GM19193 (cell line): ENCODE results near the gene ITPKC.
A peak's percentile ranks its signal among the peaks of the same experiment; 100 is the strongest.

Experiments
- POLR2A ChIP-seq: IDR thresholded peaks from 4 replicates; pipeline ENCODE4 v1.6.1; 2011; ENCODE audit not compliant: insufficient read depth, insufficient read length; ENCODE audit errors: extremely low read depth

Gene ITPKC

GRCh38 chr19:40686882-40687524, 29.9 kb upstream of the ITPKC start:
- no peak for TF ChIP-seq POLR2A

GRCh38 chr19:40687525-40688016, 29.3 kb upstream of the ITPKC start:
- TF ChIP-seq POLR2A = peak; percentile 12

GRCh38 chr19:40688309-40688708, 28.6 kb upstream of the ITPKC start:
- TF ChIP-seq POLR2A = no peak

DNA sequence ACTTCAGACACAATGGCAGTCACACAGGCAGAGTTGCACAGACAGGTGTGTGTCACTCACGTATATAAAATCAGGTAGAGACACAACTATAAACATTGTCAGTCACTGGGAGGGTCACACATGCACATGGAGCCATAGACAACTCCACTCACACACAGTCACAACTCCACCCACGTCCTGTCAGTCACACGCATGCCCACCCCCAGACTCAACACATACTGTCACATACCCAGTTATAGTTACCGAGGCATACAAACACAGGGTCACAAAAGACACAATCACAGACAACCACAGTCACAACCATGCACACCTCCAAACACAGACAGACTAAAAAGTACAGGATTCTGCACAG, 27.9 kb upstream of the ITPKC start:
- TF ChIP-seq POLR2A = no peak

- TF ChIP-seq POLR2A = no peak
These were observed 27.4 kb upstream of the ITPKC start for GRCh38 chr19:40689339-40690049.

GRCh38 chr19:40690050-40690692, 26.7 kb upstream of the ITPKC start, which contains the start of gene NUMBL:
Gene NUMBL (minus strand): TSS chr19:40690651. CDS start chr19:40690483, 168 bp downstream.
- no peak for TF ChIP-seq POLR2A

DNA sequence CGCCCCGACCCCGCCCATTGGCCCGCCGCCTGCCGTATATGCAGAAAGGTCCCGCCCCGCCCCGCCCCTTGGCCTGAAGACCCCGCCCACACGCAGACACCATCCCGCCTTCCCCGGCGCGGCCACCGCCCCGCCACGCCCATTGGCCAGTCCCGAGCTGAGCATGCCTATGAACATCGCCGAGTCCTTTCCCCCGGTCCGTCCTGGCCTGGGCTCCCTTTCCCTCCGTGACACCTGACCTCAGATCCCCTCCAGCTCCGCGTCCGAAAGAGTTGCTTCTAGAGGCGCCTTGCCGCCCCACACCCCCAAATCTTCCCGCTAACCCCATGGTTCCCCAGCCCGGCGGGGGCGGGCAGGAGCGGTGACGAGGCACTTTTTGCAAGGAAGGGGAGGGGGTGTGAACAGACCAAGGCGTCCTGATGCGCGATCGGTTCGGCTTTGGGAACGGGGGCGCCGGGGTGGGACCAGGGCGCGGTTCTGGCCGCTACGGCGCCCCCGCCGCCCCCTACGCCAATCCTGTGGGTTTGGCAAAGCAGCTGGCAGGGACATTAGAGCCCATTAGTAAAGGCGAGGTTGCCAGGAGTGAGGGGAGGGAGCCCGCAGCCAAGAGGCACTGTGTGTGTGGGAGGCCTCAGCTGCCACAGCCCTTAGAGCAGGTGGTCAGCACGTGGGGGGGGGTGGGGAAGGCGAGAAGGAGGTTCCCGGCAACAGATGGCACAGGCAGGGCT, 26.1 kb upstream of the ITPKC start:
- no peak for TF ChIP-seq POLR2A

- TF ChIP-seq POLR2A = no peak
These were observed 25.3 kb upstream of the ITPKC start for GRCh38 chr19:40691421-40692211.

GRCh38 chr19:40692212-40692551, 24.7 kb upstream of the ITPKC start:
- no peak for TF ChIP-seq POLR2A

GRCh38 chr19:40693150-40693788, 23.6 kb upstream of the ITPKC start:
- no peak for TF ChIP-seq POLR2A

- TF ChIP-seq POLR2A = no peak
These were observed 23.0 kb upstream of the ITPKC start for GRCh38 chr19:40693896-40694295.

DNA sequence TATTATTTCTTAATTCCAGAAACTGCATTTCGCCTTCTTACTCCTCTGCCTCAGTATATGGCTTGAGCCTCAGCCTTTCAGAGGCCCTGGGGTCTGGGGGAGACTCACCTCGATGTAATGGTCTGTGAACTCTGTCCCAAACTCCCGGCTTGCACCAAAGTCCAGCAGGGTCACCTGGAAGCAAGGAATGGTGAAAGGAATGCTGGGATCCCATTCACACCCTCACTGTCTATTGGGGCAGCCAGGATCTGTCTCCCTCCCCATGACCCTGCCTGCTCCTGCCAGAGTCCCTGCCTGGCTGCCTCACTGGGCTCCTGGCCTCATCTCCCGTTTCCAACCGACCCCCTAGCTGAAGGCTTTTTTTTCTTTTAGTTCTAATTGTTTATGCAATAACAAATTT, 21.0 kb upstream of the ITPKC start:
- TF ChIP-seq POLR2A = no peak

GRCh38 chr19:40697007-40697406, 19.9 kb upstream of the ITPKC start:
- no peak for TF ChIP-seq POLR2A

DNA sequence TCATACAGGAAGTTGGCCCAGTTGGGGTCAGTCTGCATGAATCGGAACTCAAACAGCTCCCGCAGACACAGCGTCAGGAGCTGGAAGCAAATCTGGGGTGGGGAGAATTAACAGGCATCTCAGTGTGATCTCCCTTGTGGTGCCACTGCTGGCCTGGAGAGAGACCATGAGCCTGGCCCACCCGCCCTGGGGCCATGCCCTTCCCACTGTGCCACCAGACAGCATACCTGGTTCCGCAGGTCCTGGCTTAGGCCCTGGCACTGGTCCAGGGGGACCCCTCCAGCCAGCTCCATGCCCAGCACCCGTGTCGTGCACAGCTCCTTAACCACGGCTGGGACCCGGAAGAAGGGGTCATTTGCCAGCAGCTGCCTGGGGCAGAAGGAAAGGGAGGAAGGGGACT, 16.8 kb upstream of the ITPKC start:
- no peak for TF ChIP-seq POLR2A
